ENCODE measurements around the gene SORBS2.
"Not testable (repeated sequence)": the region's sequence is repeated elsewhere in the genome, so short reads cannot be mapped to it uniquely, and the experiment has no call there.

Gene SORBS2

DNA sequence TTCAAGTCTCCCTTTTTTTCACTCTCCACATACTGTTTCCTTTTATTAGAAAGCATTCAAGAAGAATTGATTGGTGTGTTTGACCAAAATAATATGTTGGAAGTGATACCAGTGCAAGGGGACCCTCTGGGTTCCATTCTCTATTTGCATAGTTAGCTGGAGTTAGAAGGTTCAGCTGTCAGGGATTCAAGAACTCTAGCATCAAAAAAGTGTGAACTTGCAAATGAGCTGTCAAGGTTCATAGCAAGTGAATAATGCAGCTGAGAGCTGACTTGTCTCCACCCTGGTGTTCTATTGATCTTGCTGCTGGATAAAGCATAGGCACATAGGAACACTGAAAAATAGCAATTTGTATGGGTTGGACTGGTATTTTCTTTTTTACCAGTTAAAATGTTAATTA is 73.2 kb downstream of the SORBS2 start:
- no peak for DNase-seq (ENCODE audit: low read depth)

DNA sequence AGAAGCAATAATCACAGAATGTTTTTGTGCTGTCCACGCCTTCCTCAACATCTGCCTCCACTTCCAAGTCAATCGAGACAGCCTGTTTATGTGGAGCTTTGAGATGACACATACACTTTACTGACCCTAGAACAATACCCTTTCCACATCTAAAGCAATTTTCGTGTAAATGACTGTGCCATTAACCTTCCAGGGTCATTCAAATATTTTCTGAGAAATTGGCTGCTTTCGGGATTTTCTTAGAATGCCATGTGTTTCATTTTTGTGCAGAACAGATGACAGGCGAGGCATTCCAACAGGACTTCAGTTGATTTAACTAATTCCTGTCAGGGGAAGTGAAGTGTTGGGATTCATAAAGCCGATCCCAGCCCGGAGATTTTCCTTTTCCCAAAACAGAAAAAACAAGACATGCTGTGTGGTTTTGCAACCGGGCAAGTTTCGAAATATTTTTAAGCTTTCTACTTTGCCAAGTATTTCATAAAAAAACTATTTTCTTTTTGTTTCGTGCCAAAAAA is 73.9 kb downstream of the SORBS2 start:
- DNase-seq (ENCODE audit: low read depth), result peak; percentile 73

DNA sequence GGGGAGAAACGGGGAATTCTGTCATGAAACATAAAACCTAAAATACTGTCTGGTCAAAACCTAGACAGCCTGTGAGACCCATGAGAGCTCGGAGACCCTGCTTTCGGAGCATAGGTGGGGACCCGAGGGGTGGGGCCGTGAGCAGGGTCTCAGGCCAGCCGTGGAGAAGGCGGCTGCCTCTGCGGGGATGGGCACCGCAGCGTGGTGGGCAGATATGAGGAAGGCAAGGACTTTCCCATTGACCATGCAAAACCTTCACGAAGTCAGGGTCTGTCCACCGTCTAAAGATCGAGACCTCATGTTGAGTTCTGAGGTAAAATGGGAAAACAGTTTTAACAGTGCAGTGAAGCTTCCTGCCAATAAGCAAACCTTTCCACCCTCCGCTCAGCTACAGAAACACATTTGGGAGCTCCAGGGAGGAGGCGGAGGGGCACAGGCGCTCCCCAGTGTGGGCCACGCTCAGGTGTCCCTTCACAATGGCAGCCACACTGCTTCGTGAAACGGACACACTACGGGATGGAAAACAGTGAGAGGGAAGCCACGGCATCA is 74.4 kb downstream of the SORBS2 start:
- no peak for DNase-seq (ENCODE audit: low read depth)

DNA sequence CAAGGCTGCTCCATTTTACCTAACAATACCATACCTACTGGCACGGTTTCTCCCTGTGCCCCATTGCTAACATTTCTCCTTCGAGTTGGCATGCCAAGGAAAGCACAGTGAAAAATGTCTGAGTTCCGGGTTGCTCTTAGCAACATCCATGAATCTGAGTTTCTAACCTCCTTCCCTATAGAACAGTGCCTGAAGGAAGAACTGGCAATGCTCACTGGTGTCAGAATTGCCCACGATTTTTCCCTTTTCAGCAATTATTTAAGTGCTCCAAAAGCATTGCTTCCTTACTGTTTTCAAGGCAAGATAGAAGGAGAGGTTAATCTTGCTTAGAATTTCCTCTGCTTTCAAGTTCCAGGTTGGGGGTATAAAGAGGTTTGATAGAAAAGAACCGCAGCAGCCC is 75.1 kb downstream of the SORBS2 start:
- no peak for DNase-seq (ENCODE audit: low read depth)

DNA sequence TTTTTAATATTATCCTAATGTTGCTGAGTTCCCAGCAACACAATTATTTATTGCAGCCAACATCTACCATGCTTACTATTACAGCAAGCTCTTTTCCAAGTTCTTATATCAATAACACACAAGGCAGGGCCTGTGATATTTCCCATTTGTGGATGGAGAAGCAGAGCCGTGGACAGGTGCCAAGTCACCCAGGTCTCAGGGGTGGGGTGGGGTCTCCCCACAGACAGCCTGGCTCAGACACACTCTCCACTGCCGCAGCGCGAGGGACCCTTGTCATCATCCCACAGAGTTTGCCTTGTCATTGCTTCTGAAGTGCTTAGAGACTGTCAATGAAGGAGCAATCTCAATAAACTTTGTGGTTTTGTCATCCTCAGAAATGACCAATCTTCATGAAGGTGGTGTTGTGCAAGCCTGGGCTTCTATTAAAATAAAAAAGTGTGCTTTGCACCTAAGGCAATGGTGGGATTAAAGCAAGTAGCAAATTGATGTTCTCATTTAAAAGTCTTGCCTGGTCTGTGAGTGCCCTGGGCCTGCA is 76.1 kb downstream of the SORBS2 start:
- DNase-seq (ENCODE audit: low read depth), result no peak

DNA sequence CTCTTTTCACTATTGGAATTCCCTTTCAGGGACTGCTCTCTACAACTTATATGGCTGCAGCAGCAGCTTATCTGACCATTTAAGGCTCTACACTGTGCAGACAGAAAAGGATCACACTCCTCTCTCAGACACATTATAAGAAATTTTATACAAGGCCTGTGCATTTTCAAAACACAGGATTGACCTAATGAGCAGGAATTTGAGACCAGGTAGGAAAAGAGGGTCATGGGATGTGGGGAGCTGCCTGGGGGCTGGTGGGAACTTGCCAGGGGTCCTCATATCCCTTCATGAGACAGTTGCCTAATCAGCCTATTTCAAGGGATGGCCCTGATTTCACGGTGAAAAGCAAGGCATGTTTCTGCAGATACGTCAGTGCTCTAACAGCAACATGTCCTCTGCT is 77.1 kb downstream of the SORBS2 start:
- DNase-seq (ENCODE audit: low read depth), result no peak

DNA sequence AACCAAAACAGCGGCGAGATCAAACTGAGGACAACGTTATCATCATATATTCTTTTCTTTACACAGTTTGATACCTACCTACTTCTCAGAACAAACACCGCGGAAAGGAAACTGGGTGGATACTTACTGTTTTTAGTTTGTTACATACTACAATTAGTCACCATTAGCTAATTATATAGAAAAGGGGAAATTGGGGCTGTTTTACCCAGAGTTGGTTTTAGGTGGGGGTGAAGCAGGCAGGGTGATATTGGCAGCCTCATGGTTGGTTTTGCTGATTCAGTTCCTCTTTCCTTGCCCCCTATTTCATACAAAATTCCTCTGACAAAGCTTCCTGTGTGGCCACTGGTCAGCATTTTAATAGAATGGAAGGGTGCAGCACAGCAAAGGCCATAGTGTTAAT is 77.8 kb downstream of the SORBS2 start:
- DNase-seq (ENCODE audit: low read depth), result no peak

DNA sequence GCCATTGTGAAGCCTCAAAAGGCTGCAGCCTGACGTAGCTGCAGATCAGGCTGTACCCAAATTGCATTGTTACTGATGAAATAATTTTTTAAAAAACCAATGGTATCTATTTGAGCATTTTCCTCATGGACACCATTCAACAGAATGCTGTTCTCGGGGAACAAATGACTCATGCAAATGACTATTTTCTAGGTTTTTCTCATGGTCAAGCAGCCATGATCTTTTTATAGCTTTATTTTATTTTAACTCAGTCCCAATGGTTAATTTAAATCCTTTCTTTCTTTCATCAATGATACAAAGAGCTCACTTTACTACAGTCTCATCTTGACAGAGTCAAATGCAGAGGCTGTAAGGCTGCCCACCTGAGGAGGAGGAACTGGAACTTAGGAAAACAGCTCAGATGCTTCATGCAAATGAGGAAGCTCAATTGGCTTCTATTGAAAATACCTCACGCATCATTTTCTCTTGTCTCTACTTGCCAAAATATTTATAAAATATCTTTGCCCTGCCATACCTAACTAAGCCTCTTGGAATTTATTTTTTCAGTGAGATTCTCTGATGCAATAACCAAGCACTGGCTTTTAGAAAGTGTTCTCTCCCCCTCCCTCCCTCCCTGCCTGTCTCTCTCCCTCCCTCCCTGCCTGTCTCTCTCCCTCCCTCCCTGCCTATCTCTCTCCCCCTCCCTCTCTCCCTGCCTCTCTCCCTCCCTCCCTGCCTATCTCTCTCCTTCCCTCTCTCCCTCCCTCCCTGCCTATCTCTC is 81.0 kb downstream of the SORBS2 start:
- no peak for DNase-seq (ENCODE audit: low read depth)

DNA sequence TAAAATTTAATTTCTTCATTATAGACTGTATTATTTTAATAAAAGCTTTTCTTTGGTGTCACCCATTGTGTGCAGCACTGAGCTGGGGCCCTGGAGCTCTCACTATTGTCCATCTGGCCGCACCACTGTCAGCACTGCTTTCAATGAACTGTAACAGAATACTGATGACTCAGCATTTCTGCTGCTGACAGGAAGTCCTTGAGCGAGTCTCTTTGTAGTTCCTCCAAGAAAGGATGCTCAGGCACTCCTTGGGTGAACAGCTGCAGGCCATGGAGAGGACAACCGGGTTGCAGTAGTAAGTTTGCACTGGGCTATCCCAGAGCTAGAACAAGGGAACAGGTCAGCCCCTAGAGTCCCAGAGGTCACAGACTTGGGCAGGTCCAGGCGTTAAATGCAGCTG is 81.6 kb downstream of the SORBS2 start:
- DNase-seq (ENCODE audit: low read depth), result no peak

DNA sequence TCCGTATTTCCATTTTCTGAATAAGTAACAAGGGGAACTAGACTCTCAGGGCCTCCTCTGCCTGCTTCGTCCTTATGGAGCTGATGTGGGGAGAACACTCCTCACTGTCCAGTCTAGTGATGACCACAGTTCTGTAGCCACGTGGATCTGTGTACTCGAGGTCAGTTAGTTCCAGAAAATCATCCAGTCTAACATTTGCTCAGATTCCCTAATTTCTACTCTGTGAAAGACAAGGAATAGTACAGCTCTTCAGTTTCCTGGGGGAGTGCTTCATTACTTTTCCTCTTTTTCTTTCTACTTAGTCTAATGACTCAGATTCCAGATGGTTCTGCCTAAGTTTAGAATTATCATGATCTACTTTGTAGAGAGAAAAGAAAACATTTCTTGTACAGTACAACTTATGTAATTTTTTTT is 82.6 kb downstream of the SORBS2 start:
- no peak for DNase-seq (ENCODE audit: low read depth)

DNA sequence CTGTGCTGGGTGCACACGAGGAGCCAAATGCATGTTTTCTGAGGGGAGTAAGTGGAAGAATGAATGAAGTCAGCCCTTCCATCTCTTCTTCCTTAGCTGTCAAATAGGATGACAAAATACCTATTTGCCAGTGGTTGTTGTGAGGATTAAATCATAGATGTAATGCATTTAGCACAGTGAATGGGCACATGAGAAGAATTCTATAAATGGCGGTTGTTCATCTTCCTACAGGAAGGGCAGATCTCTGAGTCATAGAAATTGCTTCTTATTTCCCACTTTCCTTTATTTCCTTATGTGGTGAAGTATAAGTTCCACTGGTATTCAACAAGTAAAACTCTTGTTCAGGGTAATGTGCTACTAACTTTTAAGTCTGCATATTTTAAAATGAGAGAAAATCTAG is 83.1 kb downstream of the SORBS2 start:
- no peak for DNase-seq (ENCODE audit: low read depth)

DNA sequence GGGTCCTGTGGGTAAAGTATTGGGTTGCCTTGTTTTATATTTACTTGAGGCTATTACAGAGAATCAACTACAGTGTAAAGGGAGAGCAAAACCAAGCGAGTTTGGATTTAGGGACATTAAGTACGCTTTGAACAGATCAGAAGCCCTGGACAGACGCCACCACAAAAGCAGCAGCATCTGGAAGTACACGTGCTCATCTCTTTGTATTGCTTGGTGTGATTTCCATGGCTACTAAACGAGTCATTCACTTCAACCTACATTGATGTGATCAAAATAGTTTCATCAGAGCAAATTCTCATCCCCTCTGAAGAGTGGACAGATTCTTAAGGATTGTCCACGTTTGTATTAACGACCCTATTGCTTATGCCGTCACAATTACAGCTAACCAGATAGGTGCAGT is 85.1 kb downstream of the SORBS2 start:
- no peak for DNase-seq (ENCODE audit: low read depth)

DNA sequence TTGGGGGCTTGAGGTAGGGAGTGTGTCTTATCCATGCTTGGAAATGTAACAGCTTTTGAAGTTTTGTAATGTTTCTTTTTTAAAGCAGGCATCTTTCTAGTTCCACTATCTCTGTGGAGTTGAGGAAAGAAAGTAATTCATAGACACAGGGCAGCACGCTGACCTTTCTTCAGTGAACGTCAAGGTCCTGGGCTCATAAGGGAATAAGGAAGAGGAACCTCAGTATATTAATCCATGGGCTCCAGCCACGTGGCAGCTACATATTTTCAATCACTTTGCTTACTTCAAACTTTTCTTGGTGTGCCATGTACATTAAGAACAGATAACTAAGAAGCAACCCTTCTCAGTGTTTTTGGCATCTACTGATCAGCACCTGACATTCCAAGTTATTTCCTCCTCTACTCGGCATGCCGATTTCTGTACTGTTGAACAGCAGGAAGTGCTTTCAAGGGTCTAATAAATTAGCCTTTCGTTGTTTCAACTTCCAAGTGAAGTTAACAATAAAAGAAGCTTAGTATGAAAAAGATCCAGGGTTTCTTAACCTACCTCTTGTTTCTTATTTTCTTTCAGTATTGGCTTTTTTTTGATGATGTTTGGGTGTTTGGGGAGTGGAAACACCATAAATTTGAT is 88.2 kb downstream of the SORBS2 start:
- DNase-seq (ENCODE audit: low read depth), result no peak

DNA sequence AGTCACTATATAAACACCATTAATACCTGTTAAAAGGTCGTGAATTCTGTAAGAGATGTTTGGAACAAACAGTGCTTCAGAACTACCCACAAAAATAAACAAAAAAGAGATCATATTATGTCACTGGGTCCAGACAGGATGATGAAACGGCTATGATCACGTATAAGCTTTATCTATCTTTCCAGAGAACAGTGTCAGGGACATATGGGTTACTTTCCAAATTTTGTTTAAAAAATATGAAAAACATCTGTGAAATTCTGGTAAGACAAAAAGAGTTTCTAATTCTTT is 90.0 kb downstream of the SORBS2 start:
- no peak for DNase-seq (ENCODE audit: low read depth)

DNA sequence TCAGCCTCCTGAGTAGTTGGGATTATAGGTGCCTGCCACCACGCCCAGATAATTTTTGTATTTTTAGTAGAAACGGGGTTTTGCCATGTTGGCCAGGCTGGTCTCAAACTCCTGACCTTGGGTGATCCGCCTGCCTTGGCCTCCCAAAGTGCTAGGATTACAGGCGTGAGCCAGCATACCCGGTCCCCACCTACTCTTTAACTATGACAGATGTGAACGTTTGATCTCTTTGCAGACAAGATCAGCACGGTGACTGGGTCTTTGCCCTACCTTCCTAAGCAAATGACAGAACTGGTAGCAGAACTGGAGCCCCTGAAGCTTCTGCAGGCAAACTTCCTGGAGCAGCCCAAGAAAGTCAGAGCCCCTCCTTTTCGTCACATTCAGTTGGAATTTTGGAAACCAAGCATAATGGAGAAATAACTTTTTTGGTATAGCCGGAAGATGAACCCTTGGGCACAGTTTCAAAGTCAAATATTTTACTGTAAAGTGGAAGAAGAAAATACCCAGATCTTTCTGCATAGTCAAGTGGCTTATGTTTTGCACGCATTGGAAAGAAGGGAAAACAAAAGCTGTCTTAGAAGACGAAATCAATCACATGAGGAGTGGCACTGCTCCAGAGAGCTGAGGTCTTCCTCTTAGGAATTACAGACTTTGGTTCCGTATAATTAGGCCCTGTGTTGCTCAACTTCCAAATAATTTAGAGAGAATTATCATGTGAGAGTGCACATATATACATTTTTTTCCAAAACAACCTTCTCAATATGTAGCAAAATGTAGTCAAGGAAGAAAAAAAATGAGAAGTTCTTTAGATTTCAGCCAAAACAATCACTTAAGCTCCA is 90.6 kb downstream of the SORBS2 start:
- DNase-seq (ENCODE audit: low read depth), result no peak

DNA sequence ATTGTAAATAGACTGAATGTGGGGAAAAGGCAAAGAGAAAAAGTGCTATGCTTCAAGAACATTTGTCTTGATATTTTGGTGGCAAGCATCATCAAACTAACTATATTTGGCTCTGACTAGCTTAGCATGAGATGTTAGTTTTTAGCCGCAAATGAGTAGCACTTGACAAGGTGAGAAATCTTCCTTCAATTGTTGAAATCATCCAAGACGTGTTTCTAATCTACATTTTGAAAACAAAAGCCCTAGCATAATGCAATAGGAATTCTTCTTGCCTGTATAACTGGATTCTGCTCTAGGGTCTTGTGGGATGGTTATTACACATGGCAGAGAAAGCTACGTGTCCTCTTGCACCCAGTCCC is 92.5 kb downstream of the SORBS2 start:
- DNase-seq (ENCODE audit: low read depth), result no peak

DNA sequence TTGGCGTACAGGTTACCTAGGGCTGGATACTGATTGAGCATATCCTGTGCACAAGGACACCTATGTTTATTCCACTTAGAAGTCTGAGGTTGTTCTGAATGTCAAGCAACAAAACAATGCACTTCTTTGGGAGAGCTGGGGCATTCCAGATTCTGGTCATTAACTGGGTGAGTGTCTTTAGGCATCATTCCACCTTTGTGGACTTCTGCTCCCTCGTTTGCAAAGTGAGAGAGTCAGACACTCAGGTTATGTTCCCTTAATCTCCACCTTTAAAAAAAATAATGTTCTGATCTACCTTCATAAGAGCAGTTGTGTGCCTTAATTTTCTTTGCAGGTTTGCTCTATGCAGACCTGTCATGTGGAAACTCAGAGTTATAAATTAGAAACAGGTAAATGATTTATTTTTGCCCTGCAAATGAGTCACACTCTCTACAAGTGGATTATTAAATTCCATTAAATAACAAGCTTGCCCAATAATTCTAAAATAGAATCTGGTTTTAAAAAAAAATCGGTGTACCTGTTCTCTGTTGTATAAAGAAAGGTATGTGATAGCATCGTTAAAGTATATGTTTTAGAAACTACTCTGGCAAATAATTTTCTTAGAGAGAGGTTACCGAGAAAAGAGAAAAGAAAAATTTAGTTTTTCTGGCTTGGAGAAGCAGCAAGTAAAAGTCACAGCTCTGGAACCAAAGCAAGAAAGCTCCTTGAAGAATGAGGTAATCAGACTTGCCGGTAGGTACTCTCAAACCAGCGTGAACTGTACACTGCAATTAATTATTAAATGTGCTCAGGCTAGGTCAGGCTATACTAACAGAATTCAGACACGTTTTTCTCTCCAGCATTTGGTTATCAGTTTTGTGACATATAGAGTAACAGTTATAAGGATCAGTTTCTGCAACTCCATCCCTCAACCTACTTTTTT is 93.2 kb downstream of the SORBS2 start:
- DNase-seq (ENCODE audit: low read depth), result no peak

DNA sequence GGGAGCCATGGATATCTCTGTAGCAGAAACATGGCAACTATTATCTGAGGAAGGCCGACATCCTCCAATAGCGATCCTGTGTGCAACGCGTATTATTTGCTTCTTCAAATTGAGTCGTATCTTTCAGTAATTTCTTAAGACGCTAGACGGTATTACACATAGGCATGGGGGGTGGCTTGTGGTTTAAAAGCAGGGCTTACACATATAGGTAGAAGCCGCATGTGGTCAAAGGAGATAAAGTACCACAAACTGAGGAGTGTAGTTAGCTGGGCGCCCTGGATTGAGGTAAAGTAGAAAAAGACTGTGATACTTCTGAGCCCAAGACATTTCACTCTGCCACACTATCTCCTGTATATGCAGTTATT is 94.6 kb downstream of the SORBS2 start:
- no peak for DNase-seq (ENCODE audit: low read depth)

DNA sequence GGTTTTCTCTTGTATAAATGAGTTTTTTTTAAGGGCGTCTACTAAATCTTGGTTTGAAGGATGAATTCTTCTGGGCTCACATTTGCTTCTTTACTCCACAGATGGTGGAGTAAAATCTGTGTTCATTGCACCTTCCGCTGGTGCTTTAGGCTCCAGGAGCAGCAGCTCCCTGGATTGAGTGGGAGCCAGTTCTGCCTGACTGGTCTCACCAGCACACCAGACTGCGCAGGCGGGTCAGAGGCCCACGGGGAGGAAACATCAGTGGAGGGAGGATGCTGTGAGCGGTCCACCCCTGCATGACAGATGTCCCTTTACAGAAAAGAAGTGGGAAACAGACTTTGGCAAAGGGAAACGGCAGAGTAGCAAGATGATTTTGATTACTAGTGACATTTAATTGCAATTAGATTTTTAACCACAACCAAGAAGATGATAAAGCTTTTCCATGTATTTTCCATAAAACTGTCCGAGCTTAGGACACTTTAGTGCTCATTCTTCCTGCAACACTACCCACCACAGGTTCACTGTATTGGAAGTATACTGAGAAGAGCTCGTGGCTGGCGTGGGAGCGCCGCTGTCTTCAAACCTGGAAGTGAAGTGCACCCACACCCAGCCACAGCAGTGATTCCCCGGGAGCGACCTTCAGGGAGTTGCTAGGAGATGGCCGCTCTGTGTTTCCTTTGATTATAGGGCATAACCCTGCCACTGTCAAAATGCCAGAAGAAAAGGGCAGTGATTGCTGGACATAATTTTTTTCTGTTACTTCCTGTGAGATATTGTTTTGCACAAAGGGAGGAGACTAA is 95.2 kb downstream of the SORBS2 start:
- DNase-seq (ENCODE audit: low read depth), result no peak

DNA sequence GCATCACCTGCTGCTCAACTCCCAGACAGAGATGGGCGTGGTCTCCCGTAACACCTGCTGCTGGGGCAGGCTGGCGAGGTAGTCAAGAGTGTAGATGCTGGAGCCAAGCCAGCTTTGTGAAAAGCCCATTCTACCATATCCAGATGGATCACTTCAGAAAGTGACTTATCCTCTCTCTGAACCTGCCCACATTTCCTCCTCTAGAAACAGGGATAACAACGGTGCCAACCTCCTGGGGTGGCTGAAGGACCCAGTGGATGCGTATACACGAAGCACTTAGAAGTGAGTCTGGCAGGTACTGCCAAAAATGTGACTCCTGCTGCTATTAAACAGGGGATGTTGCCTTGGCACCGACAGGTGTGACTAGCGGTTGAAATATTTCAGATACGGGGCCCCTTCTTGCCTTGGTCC is 95.8 kb downstream of the SORBS2 start:
- no peak for DNase-seq (ENCODE audit: low read depth)

DNA sequence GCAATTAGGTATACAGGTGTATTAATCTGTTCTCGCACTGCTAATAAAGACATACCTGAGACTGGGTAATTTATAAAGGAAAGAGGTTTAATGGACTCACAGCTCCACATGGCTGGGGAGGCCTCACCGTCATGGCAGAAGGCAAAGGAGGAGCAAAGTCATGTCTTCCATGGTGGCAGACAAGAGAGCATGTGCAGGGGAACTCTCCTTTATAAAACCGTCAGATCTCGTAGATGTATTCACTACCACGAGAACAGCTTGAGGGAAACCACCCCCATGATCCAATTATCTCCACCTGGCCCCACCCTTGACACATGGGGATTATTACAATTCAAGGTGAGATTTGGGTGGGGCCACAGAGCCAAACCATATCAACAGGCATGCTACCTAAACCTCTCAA is 97.5 kb downstream of the SORBS2 start:
- DNase-seq (ENCODE audit: low read depth), result not testable (repeated sequence)

Measured in GM04504 (cell line).